Measurements from ENCODE around the gene FCF1. TPM values are rescaled to one million over a fixed set of nuclear protein-coding genes. Genes with fewer than 3 reads are reported as not detected.

FCF1 gene, protein sequence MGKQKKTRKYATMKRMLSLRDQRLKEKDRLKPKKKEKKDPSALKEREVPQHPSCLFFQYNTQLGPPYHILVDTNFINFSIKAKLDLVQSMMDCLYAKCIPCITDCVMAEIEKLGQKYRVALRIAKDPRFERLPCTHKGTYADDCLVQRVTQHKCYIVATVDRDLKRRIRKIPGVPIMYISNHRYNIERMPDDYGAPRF
- total RNA-seq: 14.4 and 15.7 TPM in 2 replicates

DNA sequence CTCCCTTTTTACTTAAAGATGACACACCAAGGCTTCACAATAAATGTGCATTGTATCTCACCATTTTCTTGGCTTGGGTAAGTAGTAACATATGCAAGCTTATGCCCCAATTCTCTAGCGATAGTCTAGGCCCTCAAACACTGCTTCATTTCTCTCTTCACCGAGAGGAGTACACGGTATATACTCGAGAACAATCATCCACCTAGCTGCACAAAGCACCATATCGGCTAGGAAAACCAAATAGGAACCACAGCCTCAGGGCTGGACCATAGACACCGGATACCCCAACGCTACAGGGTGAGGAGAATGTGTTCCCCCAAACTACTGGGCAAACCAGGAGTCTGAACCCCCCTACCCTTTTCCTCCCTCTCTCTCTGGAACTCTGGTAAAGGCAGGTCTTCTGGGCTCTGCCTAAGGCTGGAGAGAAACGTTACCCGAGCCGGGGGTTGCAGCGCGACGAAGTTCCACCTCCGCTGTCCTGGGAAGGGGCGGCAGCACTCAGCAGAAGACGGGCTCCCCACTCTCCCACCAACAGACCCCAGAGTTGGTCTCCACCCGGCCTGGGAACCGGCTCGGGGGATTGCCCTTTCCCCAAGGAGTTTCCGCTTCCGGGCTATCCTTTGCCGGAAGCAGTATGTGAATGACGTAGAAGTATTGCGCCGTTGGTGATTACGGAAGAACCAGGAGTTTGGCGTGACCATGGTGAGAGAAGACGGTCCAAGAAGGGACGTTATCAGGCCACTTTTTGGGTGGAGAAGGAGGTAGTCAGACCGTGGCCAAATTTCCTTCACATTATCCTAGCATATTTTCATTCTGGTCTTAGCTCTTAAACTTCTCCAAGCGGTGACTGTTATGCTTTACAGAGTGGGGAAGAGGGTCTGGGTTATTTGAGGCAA, at the start of gene FCF1, which contains the start of gene AREL1:
Gene FCF1, plus strand, starts transcription at position 646 of the 896 bp plus-strand sequence. Its CDS starts 54 bp downstream, at position 700.
Gene AREL1, minus strand, starts transcription at position 582 of the 896 bp plus-strand sequence. CDS start 27,465 bp downstream, outside the sequence.
- DNase-seq (ENCODE audit: low read depth in 2 of 2): peak; percentile 85 to 92

DNA sequence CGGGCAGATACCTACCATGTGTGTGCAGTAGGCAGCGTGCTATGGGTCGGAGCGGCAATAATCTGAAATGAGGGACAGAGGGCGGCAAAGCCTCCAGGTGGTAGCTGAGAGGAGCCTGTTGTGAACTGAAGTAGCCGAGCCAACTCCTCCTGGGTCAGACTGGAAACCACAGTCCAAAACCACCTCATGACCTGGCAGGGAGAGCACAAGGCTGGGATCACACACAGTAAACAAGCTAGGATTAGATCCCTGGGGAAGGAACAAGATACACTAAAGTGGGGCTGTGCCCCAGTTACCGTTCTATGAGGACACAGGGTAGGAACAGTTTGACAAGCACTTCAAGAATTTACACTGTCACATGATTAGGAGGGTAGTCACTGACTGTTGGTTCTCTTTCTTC, 49.1 kb upstream of the FCF1 start:
- no peak for DNase-seq (ENCODE audit: low read depth in 2 of 2)

DNA sequence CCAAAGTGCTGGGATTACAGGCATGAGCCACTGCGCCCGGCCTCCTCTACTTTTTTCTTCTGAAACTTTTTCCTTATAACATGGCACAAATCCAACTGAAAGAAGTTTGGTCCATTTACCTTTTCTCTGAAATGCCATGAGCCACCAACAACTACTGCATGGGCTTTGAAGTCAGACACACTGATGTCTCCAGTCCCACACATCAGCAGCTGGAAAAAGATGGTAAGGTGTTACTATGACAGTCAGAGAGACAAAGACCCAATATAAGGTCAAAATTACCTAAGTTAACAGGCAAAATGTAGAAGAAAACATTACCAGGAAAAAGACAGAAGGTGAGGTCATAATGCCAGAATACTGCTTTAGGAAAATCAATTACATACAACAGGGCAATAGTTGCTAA, 48.2 kb upstream of the FCF1 start:
- no peak for DNase-seq (ENCODE audit: low read depth in 2 of 2)

DNA sequence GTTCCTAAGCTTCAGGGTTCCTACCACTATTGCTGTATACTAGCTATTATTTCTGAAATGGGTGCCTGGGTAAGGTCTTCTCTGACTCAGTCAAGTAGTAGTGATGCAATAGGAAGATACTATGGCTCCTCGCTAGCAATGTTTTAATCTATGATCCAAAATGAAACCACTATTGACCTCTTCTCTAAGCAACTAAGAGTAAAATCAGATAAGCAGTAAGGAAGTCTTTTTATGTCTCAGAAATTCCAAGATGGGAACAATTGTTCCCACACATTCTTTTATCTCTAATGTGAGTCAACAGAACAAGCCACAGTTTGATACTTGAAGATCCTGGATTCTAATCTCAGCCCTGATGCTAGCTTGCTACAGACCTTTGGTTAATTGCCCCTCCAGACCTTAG, 45.2 kb upstream of the FCF1 start:
- DNase-seq (ENCODE audit: low read depth in 2 of 2): peak in 1 of 2 donors; percentile 35

DNA sequence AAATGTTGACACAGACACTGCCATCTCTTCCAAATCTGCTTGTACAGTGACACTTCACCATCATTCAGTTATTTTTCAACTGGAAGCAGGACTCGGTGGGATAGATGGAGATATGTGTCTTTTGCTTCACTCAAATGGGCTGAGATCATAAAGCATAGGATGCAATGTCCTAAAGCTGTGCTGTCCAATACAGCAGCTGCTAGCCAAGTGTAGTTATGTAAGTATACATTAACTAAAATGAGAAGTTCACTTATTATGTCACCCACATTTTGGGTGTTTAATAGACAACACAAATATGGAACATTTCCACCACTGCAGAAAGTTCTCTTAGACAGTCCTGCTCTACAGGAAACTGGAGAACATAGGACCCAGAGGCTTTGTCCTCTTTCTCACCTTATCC, 43.7 kb upstream of the FCF1 start:
- no peak for DNase-seq (ENCODE audit: low read depth in 2 of 2)

DNA sequence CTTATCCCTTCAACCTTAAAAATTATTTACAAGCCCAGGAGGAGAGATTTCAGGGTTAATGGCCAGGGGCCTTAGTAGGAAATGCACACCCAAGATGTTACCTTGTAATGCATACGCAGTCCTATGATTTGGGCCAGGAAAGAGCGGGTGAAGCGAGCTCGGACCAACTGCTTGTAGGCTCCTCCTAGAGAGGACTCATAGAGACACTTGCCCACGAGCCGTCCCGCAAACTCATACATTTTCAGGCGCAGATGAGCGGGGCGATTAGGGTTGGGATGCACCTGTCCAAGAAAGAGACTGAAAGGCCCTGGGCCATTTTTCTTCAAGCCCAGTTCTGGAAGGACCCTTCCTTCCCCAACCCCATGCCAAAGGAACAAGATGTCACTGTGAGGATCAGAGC, 43.1 kb upstream of the FCF1 start:
- no peak for DNase-seq (ENCODE audit: low read depth in 2 of 2)

DNA sequence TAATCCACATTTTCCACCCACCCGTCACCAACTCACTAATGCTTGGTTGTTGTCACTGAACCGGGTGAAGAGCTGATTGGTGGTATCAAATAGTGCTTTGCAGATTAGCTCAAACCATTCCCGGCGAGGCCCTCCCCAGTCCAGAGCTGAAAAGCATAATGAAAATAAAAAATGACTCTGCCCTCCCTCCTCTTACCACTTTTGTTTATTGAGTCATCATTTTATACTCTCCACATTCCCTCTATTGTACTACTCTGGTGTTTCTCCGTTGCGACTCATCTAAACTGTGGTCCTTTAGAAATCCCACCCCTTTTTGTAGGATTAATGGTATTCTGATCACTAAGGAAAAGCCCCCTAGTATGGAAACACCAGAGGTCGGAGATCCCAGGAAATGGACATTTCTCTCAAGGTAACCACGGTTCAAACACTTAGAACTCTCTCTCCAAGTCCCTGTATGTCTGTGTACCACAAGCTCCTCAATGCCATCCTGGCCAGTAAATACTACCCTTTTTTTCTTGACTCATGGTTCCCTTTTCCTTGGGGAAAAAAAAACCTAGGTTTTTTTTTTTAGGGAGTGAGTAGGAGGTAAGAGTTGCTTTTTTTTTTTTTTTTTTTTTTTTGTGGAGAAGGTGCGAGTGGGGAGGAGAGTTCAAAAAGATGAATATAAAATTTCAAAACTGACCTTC, 42.1 kb upstream of the FCF1 start:
- DNase-seq (ENCODE audit: low read depth in 2 of 2): peak in 1 of 2 donors; percentile 27

DNA sequence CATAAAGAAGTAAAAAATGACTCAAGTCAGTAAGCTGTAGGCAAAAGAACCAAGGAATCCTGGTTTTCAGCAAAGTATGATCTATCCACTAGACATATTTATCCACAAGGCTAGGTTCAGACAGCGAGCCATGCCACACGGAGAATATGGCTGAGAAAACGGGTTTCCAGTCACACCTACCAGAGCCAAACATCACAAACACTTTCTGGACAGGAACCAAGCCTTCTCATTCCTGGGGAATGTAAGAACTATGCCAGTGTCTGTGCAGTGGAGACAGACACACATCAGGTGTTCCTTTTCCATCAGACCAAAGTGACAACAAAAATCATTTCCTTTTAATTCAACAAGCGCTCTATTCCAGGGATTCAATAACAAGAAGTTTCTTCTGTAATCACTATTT, 41.2 kb upstream of the FCF1 start:
- DNase-seq (ENCODE audit: low read depth in 2 of 2): peak in 1 of 2 donors; percentile 83

DNA sequence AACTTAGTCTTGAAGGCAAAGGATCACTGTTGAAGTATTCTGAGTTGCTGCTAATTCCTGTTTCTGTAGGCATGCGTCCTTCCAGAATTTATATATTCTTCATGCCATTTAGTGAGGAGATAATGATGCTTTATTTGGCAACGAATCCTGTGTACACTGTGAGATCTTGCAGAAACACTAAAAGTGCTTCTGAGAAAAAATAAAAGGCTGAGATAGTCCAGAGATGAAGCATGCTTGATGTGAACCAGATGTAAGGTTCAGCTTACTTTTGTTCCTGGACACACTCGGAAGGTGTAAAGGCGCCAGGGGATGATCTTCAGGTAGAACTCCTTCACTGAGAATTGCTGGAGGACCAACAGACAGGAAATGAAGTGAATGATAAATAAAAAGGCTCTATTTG, 39.2 kb upstream of the FCF1 start:
- no peak for DNase-seq (ENCODE audit: low read depth in 2 of 2)

DNA sequence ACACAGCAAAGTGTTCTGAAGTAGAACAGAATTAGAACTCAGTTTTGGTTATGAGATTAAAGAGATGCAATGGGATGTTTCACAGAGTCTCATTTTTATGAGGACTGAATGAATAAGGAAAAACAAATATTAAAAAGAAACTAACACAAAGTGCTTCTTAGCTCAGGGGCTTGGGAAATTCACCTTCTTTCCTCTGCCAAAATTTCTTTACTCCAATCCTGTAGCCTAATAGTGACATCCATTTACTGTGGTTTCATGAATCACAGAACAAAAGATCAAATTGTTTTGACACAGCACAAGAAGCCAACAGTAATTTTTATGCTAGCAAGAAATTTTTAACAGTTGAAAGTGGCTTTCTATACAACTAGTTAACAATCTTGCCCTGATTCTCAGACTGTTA, 37.7 kb upstream of the FCF1 start:
- no peak for DNase-seq (ENCODE audit: low read depth in 2 of 2)

DNA sequence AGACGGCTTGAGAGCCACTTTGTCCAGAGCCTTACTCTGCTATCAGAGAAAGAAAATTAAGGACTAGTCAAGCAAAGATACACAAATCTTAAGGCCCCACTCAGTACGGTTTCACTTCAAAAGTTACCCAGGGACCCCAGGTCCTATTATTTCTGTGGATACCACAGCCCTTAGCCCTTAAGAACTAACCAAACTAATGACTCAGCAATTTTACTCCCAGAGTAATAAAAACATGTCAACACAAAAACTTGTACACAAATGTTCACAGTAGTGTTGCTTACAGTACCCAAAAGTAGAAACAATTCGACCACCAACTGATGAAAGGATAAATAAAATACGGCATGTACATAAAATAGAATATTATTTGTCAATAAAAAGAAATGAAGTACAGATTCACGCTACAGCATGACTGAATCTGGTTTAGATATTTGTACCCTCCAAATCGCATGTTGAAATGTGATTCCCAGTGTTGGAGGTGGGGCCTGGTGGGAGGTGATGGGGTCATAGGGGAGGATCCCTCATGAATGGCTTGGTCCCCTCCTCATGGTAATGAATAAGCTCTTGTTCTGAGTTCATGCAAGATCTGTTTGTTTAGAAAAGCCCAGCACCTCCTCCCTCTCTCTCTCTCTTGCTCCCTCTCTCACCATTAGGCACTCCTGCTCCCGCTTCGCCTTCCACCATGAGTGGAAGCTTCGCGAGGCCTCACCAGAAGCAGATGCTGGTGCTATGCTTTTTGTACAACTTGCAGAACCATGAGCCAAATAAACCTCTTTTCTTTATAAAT, 30.6 kb upstream of the FCF1 start:
- DNase-seq (ENCODE audit: low read depth in 2 of 2): no peak

DNA sequence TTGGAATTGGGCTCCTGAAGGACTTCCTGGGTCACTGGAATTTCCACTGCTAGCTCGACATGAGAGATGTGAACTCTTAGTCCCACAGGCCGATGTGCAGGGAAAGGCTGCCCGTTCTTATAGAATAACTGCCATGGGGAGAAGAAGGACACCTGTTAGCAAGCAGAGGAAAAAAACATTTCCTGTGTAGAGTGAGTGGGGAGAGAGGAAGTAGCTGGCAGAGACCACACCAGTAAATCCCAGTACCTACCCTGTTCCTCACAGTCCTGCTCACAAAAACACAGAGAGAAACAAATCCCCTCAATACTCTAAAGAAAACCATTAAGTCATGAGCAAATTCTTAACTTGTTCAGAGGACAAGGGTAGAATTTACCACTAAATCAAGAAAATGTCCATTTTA, 29.5 kb upstream of the FCF1 start:
- DNase-seq (ENCODE audit: low read depth in 2 of 2): peak in 1 of 2 donors; percentile 63

DNA sequence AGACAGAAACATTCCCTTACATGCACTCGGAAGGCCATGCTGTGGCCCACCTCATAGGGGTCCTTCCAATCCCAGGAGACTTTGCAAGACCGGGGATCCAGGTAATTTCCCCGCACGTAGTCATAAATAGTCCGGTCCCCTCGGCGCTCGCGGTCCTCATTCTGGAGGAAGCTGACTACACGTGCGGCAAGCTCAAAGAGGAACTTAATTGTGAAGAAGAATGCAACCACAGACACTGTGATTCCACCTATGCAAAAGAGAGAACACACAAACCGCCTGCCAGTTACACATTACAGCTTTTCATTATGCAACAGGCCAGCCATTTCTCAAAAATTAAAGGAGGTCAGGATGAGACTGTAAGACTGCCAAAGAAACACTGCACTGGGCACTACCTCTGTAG, 28.5 kb upstream of the FCF1 start:
- DNase-seq (ENCODE audit: low read depth in 2 of 2): no peak

DNA sequence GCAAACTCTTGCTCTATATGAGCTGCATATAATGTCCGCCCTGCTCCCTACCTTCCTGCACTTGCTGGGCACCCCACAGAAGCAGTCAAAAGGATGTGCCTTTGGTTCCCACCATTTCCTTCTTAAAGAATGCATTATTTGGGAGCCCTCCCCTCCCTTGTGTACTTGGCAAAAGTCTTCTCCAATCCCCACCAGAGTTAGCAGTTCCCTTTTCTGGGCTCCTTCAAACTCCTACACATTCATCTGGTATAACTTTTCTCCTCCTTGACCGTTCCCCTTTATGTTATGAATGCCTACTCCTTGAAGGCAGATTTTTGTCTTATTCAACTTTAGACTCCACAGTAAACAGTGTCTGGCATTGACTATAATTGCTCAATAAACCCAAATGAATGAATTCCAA, 27.9 kb upstream of the FCF1 start:
- DNase-seq (ENCODE audit: low read depth in 2 of 2): no peak

DNA sequence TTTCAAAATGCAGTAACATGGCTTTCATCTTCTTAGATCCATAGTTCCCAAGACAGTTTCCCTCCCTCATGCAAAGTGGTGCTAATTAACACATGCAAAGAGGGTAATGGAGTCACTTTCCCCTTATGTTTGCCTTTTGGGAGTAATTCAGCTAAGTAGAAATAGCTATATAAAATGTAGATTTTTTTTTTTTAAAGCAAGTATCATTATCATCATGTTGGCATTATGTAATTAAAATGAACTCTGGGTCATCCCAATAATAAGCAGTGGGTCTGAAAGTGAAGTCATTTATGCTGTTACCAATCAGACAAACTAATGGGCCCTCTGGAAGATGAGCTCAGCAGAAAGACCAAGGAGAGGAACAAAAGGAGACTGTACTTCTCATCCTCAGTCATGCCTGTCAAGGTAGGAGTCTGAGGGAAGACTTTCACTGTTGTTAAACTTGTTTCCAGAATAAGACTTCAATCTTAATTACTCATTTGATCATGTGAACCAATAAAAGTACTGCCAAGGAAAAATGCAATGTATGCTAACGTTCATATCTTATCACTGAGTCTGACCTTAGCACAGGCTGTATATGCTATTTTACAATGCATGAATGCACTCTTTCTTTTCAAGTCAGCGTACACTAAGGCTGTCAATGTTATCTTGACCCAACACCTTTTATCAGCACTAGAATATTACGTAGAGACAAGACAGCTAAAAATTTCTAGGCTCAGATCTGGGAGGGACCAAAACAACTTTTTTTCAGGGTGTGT, 26.8 kb upstream of the FCF1 start:
- no peak for DNase-seq (ENCODE audit: low read depth in 2 of 2)

DNA sequence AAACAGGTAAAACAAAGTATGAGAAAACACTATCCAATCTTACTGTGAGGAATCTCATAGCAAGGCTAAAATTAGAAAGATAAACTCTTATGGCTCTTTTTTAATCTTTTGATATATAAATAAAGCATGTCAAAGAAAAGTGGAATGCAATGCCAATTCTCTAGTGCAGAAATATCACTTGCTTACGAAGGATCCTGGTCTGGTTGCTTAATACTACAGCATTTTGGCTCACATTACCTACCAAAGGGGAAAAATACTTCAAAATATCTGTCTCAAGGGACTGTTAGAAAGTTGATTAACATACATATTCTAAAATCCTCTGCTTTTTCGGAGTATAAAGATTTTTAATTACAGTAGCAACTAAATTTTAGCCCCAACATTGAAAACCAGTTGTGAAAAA, 21.5 kb upstream of the FCF1 start:
- no peak for DNase-seq (ENCODE audit: low read depth in 2 of 2)

DNA sequence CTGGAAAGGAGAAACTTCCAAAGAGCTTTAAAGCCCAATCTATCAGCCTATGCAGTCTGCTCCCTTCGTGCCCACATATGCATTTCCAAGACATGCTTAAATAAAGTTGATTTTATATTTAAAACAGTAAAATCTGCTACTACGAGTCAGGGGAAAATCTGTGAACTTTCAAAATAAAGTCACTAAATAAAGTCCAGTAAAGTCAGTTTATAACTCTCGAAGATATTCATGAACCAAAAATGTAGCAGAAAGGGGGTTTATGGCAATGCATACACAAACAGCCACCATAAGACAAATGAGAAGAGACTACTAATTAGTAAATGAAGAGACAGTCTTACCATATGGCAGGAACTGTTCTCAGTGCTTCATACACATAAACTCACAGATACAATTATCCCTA, 19.8 kb upstream of the FCF1 start:
- no peak for DNase-seq (ENCODE audit: low read depth in 2 of 2)

DNA sequence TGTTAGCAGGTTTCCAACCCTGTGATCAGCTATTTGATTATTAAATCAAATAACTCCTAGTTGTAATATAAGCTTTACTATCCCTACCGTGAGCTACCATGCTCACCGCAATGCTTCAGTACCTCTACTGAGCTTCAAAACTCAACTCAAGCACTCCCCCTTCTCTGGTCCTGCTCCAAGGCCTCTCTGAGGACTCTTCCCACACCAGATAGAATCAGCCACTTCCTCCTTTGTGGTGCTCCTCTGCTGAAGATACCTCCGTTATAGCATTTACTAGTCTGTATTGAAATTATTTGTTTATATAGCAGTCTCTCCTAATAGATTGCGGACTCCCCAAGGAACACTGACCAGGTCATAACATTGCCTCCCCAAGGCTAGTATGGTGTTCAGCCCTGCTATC, 17.5 kb upstream of the FCF1 start:
- DNase-seq (ENCODE audit: low read depth in 2 of 2): no peak

DNA sequence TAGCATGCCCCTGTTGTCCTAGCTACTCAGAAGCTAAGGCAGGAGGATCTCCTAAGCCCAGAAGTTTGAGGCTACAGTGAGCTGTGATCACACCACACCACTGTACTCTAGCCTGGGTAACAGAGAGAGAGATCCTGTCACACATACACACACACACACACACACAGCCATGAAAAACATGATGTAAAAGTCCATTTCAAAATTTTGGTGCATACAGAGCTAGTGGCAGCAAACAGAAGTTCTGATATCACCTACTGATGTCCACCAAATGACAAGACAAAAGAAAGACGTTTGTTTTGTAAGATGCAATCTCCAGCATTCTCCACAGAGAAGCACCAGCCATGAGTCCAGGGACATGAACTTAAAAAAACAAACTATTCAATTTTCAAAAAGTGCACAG, 15.9 kb upstream of the FCF1 start:
- DNase-seq (ENCODE audit: low read depth in 2 of 2): no peak

DNA sequence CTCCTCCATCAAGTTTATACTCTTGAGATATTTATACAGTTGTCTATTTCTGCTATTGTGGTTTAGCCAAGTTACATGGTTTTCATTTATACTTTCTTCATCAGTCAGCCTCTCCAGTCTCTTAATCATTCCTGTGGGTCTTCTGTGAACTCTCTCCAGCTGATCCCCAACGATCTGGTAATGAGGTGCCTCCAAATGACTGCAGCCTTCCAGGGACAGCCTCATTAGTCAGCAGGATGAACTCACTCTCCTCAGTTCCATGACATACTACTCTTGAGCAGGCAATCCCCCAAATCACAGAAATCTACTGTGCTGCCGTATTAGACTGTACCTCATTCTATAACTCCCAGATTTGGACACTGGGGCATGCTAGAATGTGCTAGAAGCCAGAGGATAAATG, 15.4 kb upstream of the FCF1 start:
- DNase-seq (ENCODE audit: low read depth in 2 of 2): no peak

DNA sequence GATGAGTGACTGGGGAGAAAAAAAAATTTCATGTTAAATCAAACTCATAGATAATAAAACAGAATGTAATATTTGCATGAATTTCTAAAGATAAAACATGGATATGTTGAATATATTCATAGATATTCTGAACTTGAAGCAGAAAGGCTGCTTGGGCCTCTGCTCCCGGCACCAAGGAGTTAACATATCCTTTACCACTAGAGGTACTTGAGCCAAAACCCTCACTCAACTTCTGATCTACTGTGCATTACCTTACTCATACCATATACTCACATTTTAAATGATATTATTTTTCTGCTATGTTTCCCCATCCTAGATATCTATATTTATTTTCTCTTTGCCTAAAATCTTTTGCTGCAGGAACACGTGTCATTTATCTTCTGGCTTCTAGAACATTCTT, 15.0 kb upstream of the FCF1 start:
- DNase-seq (ENCODE audit: low read depth in 2 of 2): no peak
